Hepatocyte (in vitro differentiated cells): Measurements from ENCODE around the gene GABBR2.

Experiments used
- CTCF ChIP-seq: fragments of 200-600 bp; sonication (generic); IDR thresholded peaks from 2 replicates; pipeline ENCODE4 v1.5.1; 2016; ENCODE audit warnings: antibody characterized with exemption, mild to moderate bottlenecking; ENCODE audit not compliant: poor library complexity
- EZH2phosphoT487 ChIP-seq: fragments of 200-600 bp; sonication (generic); IDR thresholded peaks from one replicate; pipeline ENCODE4 v1.6.1; 2018; ENCODE audit warnings: antibody characterized with exemption, mild to moderate bottlenecking, low read depth, moderate library complexity; ENCODE audit not compliant: unreplicated experiment, severe bottlenecking

- TF ChIP-seq CTCF (no peak), EZH2phosphoT487 (no peak)
These were observed 174.9 kb downstream of the GABBR2 start for GRCh38 chr9:98533866-98534265.
